Motor neuron (in vitro differentiated cells): ENCODE results near the gene PCIF1. TPM values are rescaled to one million over a fixed set of nuclear protein-coding genes. Genes with fewer than 3 reads are reported as not detected.
"Not testable (repeated sequence)": the region's sequence is repeated elsewhere in the genome, so short reads cannot be mapped to it uniquely, and the experiment has no call there.

Experiments
- ATAC-seq, 8 experiments: fragments of 200-7000 bp; cut with Tn5 transposase; replicated peaks in 6 of 8; 2 replicates each; pipeline ENCODE4 v1.8.0; 2021; ENCODE audit warnings: mild to moderate bottlenecking in 8 of 8, moderate library complexity in 8 of 8
- H3K27ac ChIP-seq, 2 donors: fragments of 250-450 bp; sonication (Bioruptor Pico); 2 replicates each; pipeline ENCODE4 v1.9.0; 2021; ENCODE audit warnings: antibody characterized with exemption in 2 of 2, mild to moderate bottlenecking in 2 of 2, moderate library complexity in 1 of 2
- H3K4me1 ChIP-seq, 2 donors: fragments of 250-450 bp; sonication (Bioruptor Pico); replicated peaks in 1 of 2; 2 replicates each; pipeline ENCODE4 v1.6.1; 2021; ENCODE audit warnings: antibody characterized with exemption in 2 of 2, mild to moderate bottlenecking in 2 of 2, moderate library complexity in 1 of 2
- H3K4me3 ChIP-seq, 5 donors: fragments of 250-450 bp; sonication (Bioruptor Pico); 2 replicates each; pipeline ENCODE4 v1.9.0; 2021; ENCODE audit warnings: antibody characterized with exemption in 5 of 5, mild to moderate bottlenecking in 5 of 5, moderate library complexity in 4 of 5
- WGBS, 10 experiments: fragments of 450-650 bp; shearing (Covaris generic); methylation state at CpG; one replicate each; pipeline ENCODE4 v1.0.0; 2022; 5-methylcytosine and 5-hydroxymethylcytosine counted together
- in situ Hi-C, 9 experiments: fragments of 400-800 bp; cut with MboI; loops; one replicate each; pipeline ENCODE4 v1.15.0; 2021; ENCODE audit warnings: low sequenced_read_pairs in 9 of 9, low pct_unique_long_range_greater_than_20kb in 2 of 9; ENCODE audit not compliant: unreplicated experiment in 9 of 9
- total RNA-seq, 8 experiments: library from RNA; unstranded; fragments of 300-600 nt; gene quantifications; 2 replicates each; pipeline versions ENCODE4 v1.2.3 to v1.2.4, GENCODE V29; 2022

PCIF1 gene
- total RNA-seq, 8 experiments from 2014 or later = 6.7 to 58.9 (median 20.4) TPM

GRCh38 chr20:45921337-45922189 lies 12.9 kb upstream of the PCIF1 start:
- no peaks in the 10 kb centered on the region for H3K4me1 ChIP-seq
- in situ Hi-C loops = no loop called here
- WGBS, 10 experiments = 0 to 100% (median 85%) methylated on average over 1 to 9 of the region's 11 CpGs; no CpG with 5 or more reads in 2 of the 10 experiments
- no peak overlapping the region for H3K27ac ChIP-seq
- no peak overlapping the region for H3K4me3 ChIP-seq
- no peak for ATAC-seq

- no peak overlapping the region for H3K27ac ChIP-seq
- no peak overlapping the region for H3K4me3 ChIP-seq
- H3K4me1 ChIP-seq = no peaks in the 10 kb centered on the region
- 0 to 100% (median 50%) methylated on average over 1 to 12 of the region's 21 CpGs; no CpG with 5 or more reads in 1 of the 10 experiments for WGBS, 10 experiments
- ATAC-seq = peak in 4 of 8 experiments; percentile 21 to 78 (median 68)
- in situ Hi-C loops = no loop called here
Measured at GRCh38 chr20:45924391-45925261, 9.9 kb upstream of the PCIF1 start.

- no peak overlapping the region for H3K27ac ChIP-seq
- H3K4me3 ChIP-seq = no peak overlapping the region
- 50 to 97% (median 64%) methylated on average over 1 to 7 of the region's 9 CpGs; no CpG with 5 or more reads in 2 of the 10 experiments for WGBS, 10 experiments
- in situ Hi-C loops = no loop called here
- H3K4me1 ChIP-seq = no peaks in the 10 kb centered on the region
- no peak for ATAC-seq
Measured at GRCh38 chr20:45925821-45926506, 8.5 kb upstream of the PCIF1 start.

GRCh38 chr20:45926731-45927070 lies 7.8 kb upstream of the PCIF1 start:
- WGBS, 10 experiments = 83 to 100% methylated on average over 1 of the region's 2 CpGs; no CpG with 5 or more reads in 8 of the 10 experiments
- Histone ChIP-seq H3K4me3 (no peak overlapping the region), H3K4me1 (no peaks in the 10 kb centered on the region), H3K27ac (no peak overlapping the region)
- in situ Hi-C loops = no loop called here
- no peak for ATAC-seq

- Histone ChIP-seq H3K4me3 (no peak overlapping the region), H3K4me1 (no peaks in the 10 kb centered on the region), H3K27ac (no peak overlapping the region)
- no peak for ATAC-seq
- in situ Hi-C loops = no loop called here
- WGBS, 10 experiments = 35 to 100% (median 90%) methylated on average over 1 to 10 of the region's 14 CpGs
Measured at GRCh38 chr20:45927071-45927878, 7.2 kb upstream of the PCIF1 start.

- H3K27ac ChIP-seq, ATAC-seq, H3K4me3 ChIP-seq, in situ Hi-C loops, H3K4me1 ChIP-seq: not testable (repeated sequence)
- 75 to 100% (median 93%) methylated on average over 1 to 8 of the region's 17 CpGs; no CpG with 5 or more reads in 3 of the 10 experiments for WGBS, 10 experiments
Measured at GRCh38 chr20:45931680-45932079, 2.8 kb upstream of the PCIF1 start.

GRCh38 chr20:45933266-45934045 lies 1.0 kb upstream of the PCIF1 start:
- Histone ChIP-seq H3K4me3 (peak overlapping the region; percentile 72 to 95 (median 86)), H3K27ac (peak overlapping the region; percentile 99 to 100), H3K4me1 (peaks cover 5 to 9% of the 10 kb centered on the region in 2 donors)
- peak; percentile 14 to 54 (median 44) for ATAC-seq
- WGBS, 10 experiments = 0 to 100% (median 33%) methylated on average over 1 to 12 of the region's 22 CpGs; no CpG with 5 or more reads in 3 of the 10 experiments
- in situ Hi-C loops = no loop called here

- 0% methylated on average over 1 to 8 of the region's 34 CpGs; no CpG with 5 or more reads in 7 of the 10 experiments for WGBS, 10 experiments
- Histone ChIP-seq H3K4me3 (peak overlapping the region; percentile 72 to 95 (median 86)), H3K4me1 (peaks cover 5 to 9% of the 10 kb centered on the region in 2 donors), H3K27ac (peak overlapping the region; percentile 99 to 100)
- in situ Hi-C loops = no loop called here
- ATAC-seq = peak; percentile 14 to 58 (median 46)
Measured at GRCh38 chr20:45934046-45934585, 367 bp upstream of the PCIF1 start.

- 1 to 34% (median 8%) methylated on average over 1 to 21 of the region's 21 CpGs; no CpG with 5 or more reads in 1 of the 10 experiments for WGBS, 10 experiments
- Histone ChIP-seq H3K27ac (peak overlapping the region; percentile 17 to 100), H3K4me3 (peak overlapping the region; percentile 72 to 95 (median 86)), H3K4me1 (peaks cover 5 to 9% of the 10 kb centered on the region in 2 donors)
- peak; percentile 1 to 32 (median 8) for ATAC-seq
- in situ Hi-C loops = no loop called here
Measured at GRCh38 chr20:45935416-45936046, 1.0 kb downstream of the PCIF1 start.

- no peak for ATAC-seq
- peaks cover 5 to 9% of the 10 kb centered on the region in 2 donors for H3K4me1 ChIP-seq
- WGBS, 10 experiments = 40 to 78% (median 48%) methylated on average over 1 to 2 of the region's 2 CpGs; no CpG with 5 or more reads in 5 of the 10 experiments
- in situ Hi-C loops = no loop called here
- no peak overlapping the region for H3K4me3 ChIP-seq
- no peak overlapping the region for H3K27ac ChIP-seq
Measured at GRCh38 chr20:45937765-45938164, 3.3 kb downstream of the PCIF1 start.
